Measurements from ENCODE around the gene COL24A1. TPM values are rescaled to one million over a fixed set of nuclear protein-coding genes. Genes with fewer than 3 reads are reported as not detected.
"Not testable (repeated sequence)": the region's sequence is repeated elsewhere in the genome, so short reads cannot be mapped to it uniquely, and the experiment has no call there.

COL24A1 gene
- total and polyA plus RNA-seq, 2 donors (not counting 1 experiment from before 2014, with no cell fraction given) = not detected

GRCh38 chr1:85799737-85800136 is 356.8 kb downstream of the COL24A1 start:
- ATAC-seq (ENCODE audit: low read depth) = no peak
- H3K9me3 ChIP-seq (ENCODE audit: control extremely low read depth in 1 of 3, control insufficient read depth in 2 of 3, insufficient read depth in 1 of 3, low read length in 2 of 3) = no peaks in the 10 kb centered on the region
- no peak overlapping the region for H3K4me3 ChIP-seq (ENCODE audit: control extremely low read depth in 1 of 5, extremely low read depth in 1 of 5, insufficient read depth in 1 of 5, low read depth in 2 of 5, low read length in 4 of 5)
- H4K20me1 ChIP-seq (ENCODE audit: control insufficient read depth, insufficient read depth, low read length, poor library complexity, severe bottlenecking) = no peaks in the 10 kb centered on the region
- H3K36me3 ChIP-seq (replicated peaks in 1 of 2; ENCODE audit: control extremely low read depth in 1 of 2, control insufficient read depth in 1 of 2, extremely low read depth in 1 of 2, insufficient read depth in 2 of 2, low read length in 1 of 2) = no peaks in the 10 kb centered on the region
- CTCF ChIA-PET = no interaction called here
- H3K27ac ChIP-seq (ENCODE audit: low read length in 2 of 2) = no peak overlapping the region
- no peak overlapping the region for H3K4me2 ChIP-seq (replicated peaks; ENCODE audit: low read depth, low read length, poor library complexity, severe bottlenecking)
- Mint-ChIP-seq H3K27me3 (no peaks in the 10 kb centered on the region), H3K27ac (no peak overlapping the region), H3K4me3 (no peak overlapping the region), H3K9me3 (ENCODE audit: insufficient read depth) (no peaks in the 10 kb centered on the region), H3K4me1 (no peaks in the 10 kb centered on the region)
- no peaks in the 10 kb centered on the region for H3K4me1 ChIP-seq (ENCODE audit: control insufficient read depth in 2 of 2, insufficient read depth in 2 of 2, low read length in 2 of 2)
- H3K27me3 ChIP-seq (replicated peaks in 1 of 4; ENCODE audit: control extremely low read depth in 1 of 4, control insufficient read depth in 3 of 4, insufficient read depth in 4 of 4, low read length in 3 of 4) = no peaks in the 10 kb centered on the region
- H3K79me2 ChIP-seq (ENCODE audit: control insufficient read depth, insufficient read depth, low read length) = no peaks in the 10 kb centered on the region
- TF ChIP-seq CTCF (IDR thresholded peaks at IDR 0.05) (no peak), EZH2 (IDR thresholded peaks at IDR 0.05; ENCODE audit: borderline replicate concordance, insufficient read depth, low read depth, low read length, poor library complexity, severe bottlenecking) (no peak)
- H2AFZ ChIP-seq (ENCODE audit: insufficient read depth, low read depth, low read length, poor library complexity, severe bottlenecking) = no peak overlapping the region
- WGBS (ENCODE audit: insufficient coverage) = no CpG with 5 or more reads among the region's 2 CpGs
- POLR2A ChIA-PET = no interaction called here
- DNase-seq = no peak
- intact Hi-C loops (cut with micrococcal nuclease) = no loop called here
- H3K9ac ChIP-seq (ENCODE audit: low read length) = no peak overlapping the region

- no peaks in the 10 kb centered on the region for H3K4me1 Mint-ChIP-seq
- no peak overlapping the region for H3K27ac Mint-ChIP-seq
- Histone ChIP-seq H3K4me3 (ENCODE audit: control extremely low read depth in 1 of 5, extremely low read depth in 1 of 5, insufficient read depth in 1 of 5, low read depth in 2 of 5, low read length in 4 of 5) (no peak overlapping the region), H3K36me3 (replicated peaks in 1 of 2; ENCODE audit: control extremely low read depth in 1 of 2, control insufficient read depth in 1 of 2, extremely low read depth in 1 of 2, insufficient read depth in 2 of 2, low read length in 1 of 2) (no peaks in the 10 kb centered on the region), H2AFZ (ENCODE audit: insufficient read depth, low read depth, low read length, poor library complexity, severe bottlenecking) (no peak overlapping the region), H3K9ac (ENCODE audit: low read length) (no peak overlapping the region), H3K4me2 (replicated peaks; ENCODE audit: low read depth, low read length, poor library complexity, severe bottlenecking) (no peak overlapping the region), H3K27ac (ENCODE audit: low read length in 2 of 2) (no peak overlapping the region), H3K4me1 (ENCODE audit: control insufficient read depth in 2 of 2, insufficient read depth in 2 of 2, low read length in 2 of 2) (no peaks in the 10 kb centered on the region), H3K9me3 (ENCODE audit: control extremely low read depth in 1 of 3, control insufficient read depth in 2 of 3, insufficient read depth in 1 of 3, low read length in 2 of 3) (no peaks in the 10 kb centered on the region), H4K20me1 (ENCODE audit: control insufficient read depth, insufficient read depth, low read length, poor library complexity, severe bottlenecking) (no peaks in the 10 kb centered on the region), H3K27me3 (replicated peaks in 1 of 4; ENCODE audit: control extremely low read depth in 1 of 4, control insufficient read depth in 3 of 4, insufficient read depth in 4 of 4, low read length in 3 of 4) (no peaks in the 10 kb centered on the region), H3K79me2 (ENCODE audit: control insufficient read depth, insufficient read depth, low read length) (no peaks in the 10 kb centered on the region)
- no peak overlapping the region for H3K4me3 Mint-ChIP-seq
- WGBS (ENCODE audit: insufficient coverage) = no CpG with 5 or more reads among the region's 2 CpGs
- no peaks in the 10 kb centered on the region for H3K9me3 Mint-ChIP-seq (ENCODE audit: insufficient read depth)
- intact Hi-C loops (cut with micrococcal nuclease) = no loop called here
- no peak for DNase-seq
- CTCF ChIA-PET = no interaction called here
- POLR2A ChIA-PET = no interaction called here
- TF ChIP-seq EZH2 (IDR thresholded peaks at IDR 0.05; ENCODE audit: borderline replicate concordance, insufficient read depth, low read depth, low read length, poor library complexity, severe bottlenecking) (no peak), CTCF (IDR thresholded peaks at IDR 0.05) (no peak)
- no peak for ATAC-seq (ENCODE audit: low read depth)
- H3K27me3 Mint-ChIP-seq = no peaks in the 10 kb centered on the region
Observed at GRCh38 chr1:85798419-85798818, 358.2 kb downstream of the COL24A1 start.

GRCh38 chr1:85777021-85777420 is 379.6 kb downstream of the COL24A1 start:
- H3K9me3 Mint-ChIP-seq (ENCODE audit: insufficient read depth); intact Hi-C loops (cut with micrococcal nuclease): not testable (repeated sequence)

More at GRCh38 chr1:85777021-85777420, 379.6 kb downstream of the COL24A1 start:
- H3K27me3 Mint-ChIP-seq; H3K27me3 ChIP-seq (replicated peaks in 1 of 4; ENCODE audit: control extremely low read depth in 1 of 4, control insufficient read depth in 3 of 4, insufficient read depth in 4 of 4, low read length in 3 of 4); H3K9ac ChIP-seq (ENCODE audit: low read length); H3K4me1 ChIP-seq (ENCODE audit: control insufficient read depth in 2 of 2, insufficient read depth in 2 of 2, low read length in 2 of 2); H4K20me1 ChIP-seq (ENCODE audit: control insufficient read depth, insufficient read depth, low read length, poor library complexity, severe bottlenecking); H3K4me1 Mint-ChIP-seq; H3K27ac ChIP-seq (ENCODE audit: low read length in 2 of 2); H3K36me3 ChIP-seq (replicated peaks in 1 of 2; ENCODE audit: control extremely low read depth in 1 of 2, control insufficient read depth in 1 of 2, extremely low read depth in 1 of 2, insufficient read depth in 2 of 2, low read length in 1 of 2); H3K4me2 ChIP-seq (replicated peaks; ENCODE audit: low read depth, low read length, poor library complexity, severe bottlenecking); CTCF ChIA-PET; H3K9me3 ChIP-seq (ENCODE audit: control extremely low read depth in 1 of 3, control insufficient read depth in 2 of 3, insufficient read depth in 1 of 3, low read length in 2 of 3); H3K4me3 ChIP-seq (ENCODE audit: control extremely low read depth in 1 of 5, extremely low read depth in 1 of 5, insufficient read depth in 1 of 5, low read depth in 2 of 5, low read length in 4 of 5); POLR2A ChIA-PET; H3K79me2 ChIP-seq (ENCODE audit: control insufficient read depth, insufficient read depth, low read length); H3K4me3 Mint-ChIP-seq; H2AFZ ChIP-seq (ENCODE audit: insufficient read depth, low read depth, low read length, poor library complexity, severe bottlenecking); H3K27ac Mint-ChIP-seq; ATAC-seq (ENCODE audit: low read depth); DNase-seq: not testable (repeated sequence)
- no CpG with 5 or more reads among the region's 6 CpGs for WGBS (ENCODE audit: insufficient coverage)
